Measurements from ENCODE around the gene A3GALT2. TPM values are rescaled to one million over a fixed set of nuclear protein-coding genes. Genes with fewer than 3 reads are reported as not detected.

Gene A3GALT2
- total RNA-seq, 4 donors from 2014 or later = not detected

DNA sequence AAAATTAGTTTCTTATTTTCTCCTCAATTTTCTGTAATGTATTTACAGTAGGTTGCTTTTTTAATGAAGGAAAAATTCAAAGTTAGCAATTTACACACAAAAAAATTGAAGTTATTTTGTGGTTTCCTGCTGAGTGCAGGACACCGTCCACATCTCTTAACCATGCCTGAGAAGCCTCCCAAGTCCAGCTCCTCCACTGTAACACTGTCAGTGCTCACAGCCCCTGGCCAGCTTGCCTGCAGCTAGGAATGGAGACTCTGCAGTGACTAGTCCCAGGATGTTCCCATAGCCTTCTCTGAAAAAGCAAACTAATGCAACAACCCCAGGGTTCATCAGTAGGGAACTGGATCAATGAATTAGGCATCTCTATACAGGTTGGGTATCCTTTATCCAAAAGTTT is 3.5 kb downstream of the A3GALT2 start:
- no peak for DNase-seq
- whole genome bisulfite sequencing, 2 donors (ENCODE audit: low coverage in 1 of 2) = 67 to 72% methylated on average over 1 of the region's 1 CpG

DNA sequence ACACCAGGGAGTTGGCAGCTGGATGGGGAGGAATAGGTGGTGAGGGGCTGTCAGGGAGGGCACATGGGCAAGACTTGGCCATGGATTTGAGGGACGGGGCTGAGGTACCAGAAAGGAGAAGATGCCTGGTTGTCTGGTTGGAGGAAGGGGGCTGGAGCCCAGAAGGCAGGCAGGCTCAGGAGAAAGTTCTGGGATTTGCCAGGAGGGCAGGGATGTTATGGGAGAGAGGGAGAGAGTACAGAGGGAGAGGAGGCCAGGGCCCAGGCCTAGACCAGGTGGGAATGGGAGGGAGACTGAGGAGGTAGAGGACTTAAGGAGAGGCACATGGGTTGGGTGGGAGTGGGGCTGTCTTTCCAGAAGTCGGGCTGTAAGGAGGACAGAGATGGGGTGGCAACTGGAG is 4.3 kb downstream of the A3GALT2 start:
- Histone ChIP-seq H3K4me1 (no peaks in the 10 kb centered on the region), H3K4me3 (no peak overlapping the region), H3K9me3 (no peaks in the 10 kb centered on the region), H3K27me3 (no peaks in the 10 kb centered on the region), H3K27ac (no peak overlapping the region), H3K36me3 (no peaks in the 10 kb centered on the region)
- no peak for TF ChIP-seq EP300 (IDR thresholded peaks at IDR 0.05; ENCODE audit: low read depth)
- TF ChIP-seq, protein P1, sequence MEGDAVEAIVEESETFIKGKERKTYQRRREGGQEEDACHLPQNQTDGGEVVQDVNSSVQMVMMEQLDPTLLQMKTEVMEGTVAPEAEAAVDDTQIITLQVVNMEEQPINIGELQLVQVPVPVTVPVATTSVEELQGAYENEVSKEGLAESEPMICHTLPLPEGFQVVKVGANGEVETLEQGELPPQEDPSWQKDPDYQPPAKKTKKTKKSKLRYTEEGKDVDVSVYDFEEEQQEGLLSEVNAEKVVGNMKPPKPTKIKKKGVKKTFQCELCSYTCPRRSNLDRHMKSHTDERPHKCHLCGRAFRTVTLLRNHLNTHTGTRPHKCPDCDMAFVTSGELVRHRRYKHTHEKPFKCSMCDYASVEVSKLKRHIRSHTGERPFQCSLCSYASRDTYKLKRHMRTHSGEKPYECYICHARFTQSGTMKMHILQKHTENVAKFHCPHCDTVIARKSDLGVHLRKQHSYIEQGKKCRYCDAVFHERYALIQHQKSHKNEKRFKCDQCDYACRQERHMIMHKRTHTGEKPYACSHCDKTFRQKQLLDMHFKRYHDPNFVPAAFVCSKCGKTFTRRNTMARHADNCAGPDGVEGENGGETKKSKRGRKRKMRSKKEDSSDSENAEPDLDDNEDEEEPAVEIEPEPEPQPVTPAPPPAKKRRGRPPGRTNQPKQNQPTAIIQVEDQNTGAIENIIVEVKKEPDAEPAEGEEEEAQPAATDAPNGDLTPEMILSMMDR (IDR thresholded peaks at IDR 0.05) = no peak
- TF ChIP-seq POLR2A (IDR thresholded peaks at IDR 0.05) = no peak
- TF ChIP-seq POLR2AphosphoS5 (IDR thresholded peaks at IDR 0.05) = no peak
- intact Hi-C loops (cut with DNase I; ENCODE audit: low total_unique reads) (no loop called here), in situ Hi-C loops (cut with MboI; ENCODE audit: low pct_ligation_motif_present in 1 of 4, low pct_unique_long_range_greater_than_20kb in 1 of 4, low sequenced_read_pairs in 3 of 4) (no loop called here)
- no peak for DNase-seq
- WGBS, 2 donors (ENCODE audit: low coverage in 1 of 2) = 65 to 67% methylated on average over 2 of the region's 2 CpGs

More for the DNA sequence above, 3.5 kb downstream of the A3GALT2 start:
- Histone ChIP-seq H3K4me1 (no peaks in the 10 kb centered on the region), H3K4me3 (no peak overlapping the region), H3K27me3 (no peaks in the 10 kb centered on the region), H3K27ac (no peak overlapping the region), H3K9me3 (no peaks in the 10 kb centered on the region), H3K36me3 (no peaks in the 10 kb centered on the region)
- TF ChIP-seq EP300 (IDR thresholded peaks at IDR 0.05; ENCODE audit: low read depth) = no peak
- TF ChIP-seq, protein P1 (IDR thresholded peaks at IDR 0.05) = no peak
- TF ChIP-seq POLR2A (IDR thresholded peaks at IDR 0.05) = no peak
- TF ChIP-seq POLR2AphosphoS5 (IDR thresholded peaks at IDR 0.05) = no peak
- in situ Hi-C loops (cut with MboI; ENCODE audit: low pct_ligation_motif_present in 1 of 4, low pct_unique_long_range_greater_than_20kb in 1 of 4, low sequenced_read_pairs in 3 of 4) = no loop called here
- intact Hi-C loops (cut with DNase I; ENCODE audit: low total_unique reads) = no loop called here

DNA sequence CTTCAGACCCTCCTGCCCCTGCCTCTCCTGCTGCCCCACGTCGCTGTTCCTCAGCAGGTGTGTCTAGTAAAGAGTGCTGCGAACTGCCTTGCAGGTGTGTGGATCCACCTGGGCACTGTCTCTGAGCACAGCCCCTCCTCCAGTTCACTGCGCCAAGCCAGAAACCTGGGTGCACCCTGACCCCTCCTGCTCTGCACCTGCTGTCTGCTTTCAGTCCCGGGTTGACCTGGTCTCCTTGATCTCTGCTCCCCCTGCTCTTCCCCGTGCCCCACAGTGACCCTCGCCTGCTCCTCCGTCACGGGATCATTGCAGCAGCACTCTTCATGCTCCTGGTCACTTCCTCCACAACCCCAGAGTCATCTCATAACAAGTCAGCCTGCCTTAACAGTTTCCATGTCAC is 6.5 kb downstream of the A3GALT2 start:
- no peaks in the 10 kb centered on the region for H3K36me3 ChIP-seq
- no peak for TF ChIP-seq POLR2A (IDR thresholded peaks at IDR 0.05)
- TF ChIP-seq, protein P1 (IDR thresholded peaks at IDR 0.05) = no peak
- TF ChIP-seq EP300 (IDR thresholded peaks at IDR 0.05; ENCODE audit: low read depth) = no peak
- TF ChIP-seq POLR2AphosphoS5 (IDR thresholded peaks at IDR 0.05) = no peak
- no peak for DNase-seq
- no peaks in the 10 kb centered on the region for H3K9me3 ChIP-seq
- intact Hi-C loops (cut with DNase I; ENCODE audit: low total_unique reads) = no loop called here
- no peaks in the 10 kb centered on the region for H3K4me1 ChIP-seq
- H3K27me3 ChIP-seq = no peaks in the 10 kb centered on the region
- WGBS, 2 donors (ENCODE audit: low coverage in 1 of 2) = 74% methylated on average over 9 of the region's 9 CpGs; no CpG with 5 or more reads in 1 of the 2 donors
- H3K27ac ChIP-seq = no peak overlapping the region
- no peak overlapping the region for H3K4me3 ChIP-seq
- in situ Hi-C loops (cut with MboI; ENCODE audit: low pct_ligation_motif_present in 1 of 4, low pct_unique_long_range_greater_than_20kb in 1 of 4, low sequenced_read_pairs in 3 of 4) = no loop called here

DNA sequence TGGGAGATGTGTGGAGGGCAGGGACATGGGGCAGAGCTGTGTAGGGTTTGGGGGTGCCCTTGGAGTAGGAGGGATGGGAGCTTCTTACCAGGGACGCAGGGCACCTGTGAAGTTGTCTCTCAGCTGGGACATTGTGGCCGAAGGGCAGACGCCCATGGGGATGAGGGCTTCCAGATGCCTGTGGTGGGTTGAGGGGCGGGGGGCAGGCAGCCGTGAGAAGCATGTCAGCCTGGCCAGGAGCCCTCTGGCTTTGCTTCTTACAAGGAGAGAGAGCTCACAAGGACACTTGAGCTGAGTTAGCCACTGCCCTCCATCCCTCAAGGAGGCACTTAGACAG is 8.5 kb downstream of the A3GALT2 start:
- TF ChIP-seq EP300 (IDR thresholded peaks at IDR 0.05; ENCODE audit: low read depth) = no peak
- TF ChIP-seq, protein P1 (IDR thresholded peaks at IDR 0.05) = no peak
- WGBS, 2 donors (ENCODE audit: low coverage in 1 of 2) = 53% methylated on average over 5 of the region's 5 CpGs; no CpG with 5 or more reads in 1 of the 2 donors
- intact Hi-C loops (cut with DNase I; ENCODE audit: low total_unique reads) (no loop called here), in situ Hi-C loops (cut with MboI; ENCODE audit: low pct_ligation_motif_present in 1 of 4, low pct_unique_long_range_greater_than_20kb in 1 of 4, low sequenced_read_pairs in 3 of 4) (no loop called here)
- Histone ChIP-seq H3K27me3 (no peaks in the 10 kb centered on the region), H3K4me3 (no peak overlapping the region), H3K27ac (no peak overlapping the region), H3K4me1 (no peaks in the 10 kb centered on the region), H3K36me3 (no peaks in the 10 kb centered on the region), H3K9me3 (no peaks in the 10 kb centered on the region)
- no peak for DNase-seq

Data from transverse colon (tissue), 4 donors.